ENCODE results near the gene KLF9. TPM values are rescaled to one million over a fixed set of nuclear protein-coding genes. Genes with fewer than 3 reads are reported as not detected.

Gene KLF9
- total and polyA plus RNA-seq, 9 of the 15 experiments (the other 6 are each of a cell fraction or from before 2014, with no cell fraction given): 3.3 to 11.9 (median 6.9) TPM

- 0 out of 4 replicates have a peak, but pooled peaks of 1 of the 2 experiments have one; percentile 12 for TF ChIP-seq ZNF318 (IDR thresholded peaks at IDR 0.05; ENCODE audit: borderline replicate concordance in 1 of 2, low read depth in 1 of 2)
- no peak for TF ChIP-seq SIN3B (IDR thresholded peaks at IDR 0.05; ENCODE audit: low read depth)
- no peak for TF ChIP-seq SRF (CRISPR knock-in tag; IDR thresholded peaks at IDR 0.05)
- no peak for TF ChIP-seq CBFA2T3 (IDR thresholded peaks at IDR 0.05)
- no peak; the same call in 1 of the 2 replicates for TF ChIP-seq VEZF1 (CRISPR knock-in tag; IDR thresholded peaks at IDR 0.05)
- TF ChIP-seq ZZZ3 (IDR thresholded peaks at IDR 0.05): no peak
- no peak for TF ChIP-seq SRSF1 (IDR thresholded peaks at IDR 0.05; ENCODE audit: low read depth, low read length)
- TF ChIP-seq NFIX (CRISPR knock-in tag; IDR thresholded peaks at IDR 0.05; ENCODE audit: low read depth): no peak
- peak; percentile 36; the same call in 1 of the 2 replicates for TF ChIP-seq RNF2 (IDR thresholded peaks at IDR 0.05)
- no peak for TF ChIP-seq SMARCA4 (IDR thresholded peaks at IDR 0.05)
- TF ChIP-seq ZFP1 (CRISPR knock-in tag; IDR thresholded peaks at IDR 0.05): no peak
- TF ChIP-seq SMARCB1 (IDR thresholded peaks at IDR 0.05; ENCODE audit: insufficient read length, low read depth): no peak
- no peak for TF ChIP-seq ZNF778 (CRISPR knock-in tag; IDR thresholded peaks at IDR 0.05)
- TF ChIP-seq TARDBP (IDR thresholded peaks at IDR 0.05): peak; percentile 66; the same call in 1 of the 2 replicates
- TF ChIP-seq GTF2E2 (tag; IDR thresholded peaks at IDR 0.05): peak; percentile 37; the same call in 1 of the 2 replicates
- TF ChIP-seq POLR3A (IDR thresholded peaks at IDR 0.05; ENCODE audit: borderline replicate concordance, extremely low read depth, insufficient read depth, insufficient read length): no peak
- no peak for TF ChIP-seq CREBBP (IDR thresholded peaks at IDR 0.05; ENCODE audit: low read depth, low read length)
- TF ChIP-seq ZNF444 (CRISPR knock-in tag; IDR thresholded peaks at IDR 0.05): no peak
Observed at GRCh38 chr9:70418822-70419555, 4.5 kb upstream of the KLF9 start (continued).
